GM12875 (cell line): ENCODE data around the gene POLR2A.

ENCODE experiments used
- H3K4me3 ChIP-seq: one replicate; pipeline ENCODE4 v1.5.1; 2011; ENCODE audit warnings: low read depth, low read length, control low read depth
- TF ChIP-seq, protein P1 (sequence below): IDR thresholded peaks from 2 replicates; pipeline ENCODE4 v1.5.1; 2011; ENCODE audit warnings: low read depth, mild to moderate bottlenecking, control low read depth, inconsistent platforms, low read length, moderate library complexity, borderline replicate concordance; ENCODE audit not compliant: insufficient read depth

The POLR2A gene

DNA sequence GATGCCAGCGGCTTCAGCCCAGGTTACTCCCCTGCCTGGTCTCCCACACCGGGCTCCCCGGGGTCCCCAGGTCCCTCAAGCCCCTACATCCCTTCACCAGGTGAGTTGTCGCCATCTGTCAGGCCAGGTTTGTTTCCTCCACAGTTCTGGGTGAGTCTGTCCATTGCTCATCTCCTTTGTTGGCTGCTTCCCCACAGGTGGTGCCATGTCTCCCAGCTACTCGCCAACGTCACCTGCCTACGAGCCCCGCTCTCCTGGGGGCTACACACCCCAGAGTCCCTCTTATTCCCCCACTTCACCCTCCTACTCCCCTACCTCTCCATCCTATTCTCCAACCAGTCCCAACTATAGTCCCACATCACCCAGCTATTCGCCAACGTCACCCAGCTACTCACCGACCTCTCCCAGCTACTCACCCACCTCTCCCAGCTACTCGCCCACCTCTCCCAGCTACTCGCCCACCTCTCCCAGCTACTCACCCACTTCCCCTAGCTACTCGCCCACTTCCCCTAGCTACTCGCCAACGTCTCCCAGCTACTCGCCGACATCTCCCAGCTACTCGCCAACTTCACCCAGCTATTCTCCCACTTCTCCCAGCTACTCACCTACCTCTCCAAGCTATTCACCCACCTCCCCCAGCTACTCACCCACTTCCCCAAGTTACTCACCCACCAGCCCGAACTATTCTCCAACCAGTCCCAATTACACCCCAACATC, 28.8 kb downstream of the POLR2A start:
- H3K4me3 ChIP-seq, result no peak overlapping the region
- TF ChIP-seq, protein P1, sequence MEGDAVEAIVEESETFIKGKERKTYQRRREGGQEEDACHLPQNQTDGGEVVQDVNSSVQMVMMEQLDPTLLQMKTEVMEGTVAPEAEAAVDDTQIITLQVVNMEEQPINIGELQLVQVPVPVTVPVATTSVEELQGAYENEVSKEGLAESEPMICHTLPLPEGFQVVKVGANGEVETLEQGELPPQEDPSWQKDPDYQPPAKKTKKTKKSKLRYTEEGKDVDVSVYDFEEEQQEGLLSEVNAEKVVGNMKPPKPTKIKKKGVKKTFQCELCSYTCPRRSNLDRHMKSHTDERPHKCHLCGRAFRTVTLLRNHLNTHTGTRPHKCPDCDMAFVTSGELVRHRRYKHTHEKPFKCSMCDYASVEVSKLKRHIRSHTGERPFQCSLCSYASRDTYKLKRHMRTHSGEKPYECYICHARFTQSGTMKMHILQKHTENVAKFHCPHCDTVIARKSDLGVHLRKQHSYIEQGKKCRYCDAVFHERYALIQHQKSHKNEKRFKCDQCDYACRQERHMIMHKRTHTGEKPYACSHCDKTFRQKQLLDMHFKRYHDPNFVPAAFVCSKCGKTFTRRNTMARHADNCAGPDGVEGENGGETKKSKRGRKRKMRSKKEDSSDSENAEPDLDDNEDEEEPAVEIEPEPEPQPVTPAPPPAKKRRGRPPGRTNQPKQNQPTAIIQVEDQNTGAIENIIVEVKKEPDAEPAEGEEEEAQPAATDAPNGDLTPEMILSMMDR, result no peak

DNA sequence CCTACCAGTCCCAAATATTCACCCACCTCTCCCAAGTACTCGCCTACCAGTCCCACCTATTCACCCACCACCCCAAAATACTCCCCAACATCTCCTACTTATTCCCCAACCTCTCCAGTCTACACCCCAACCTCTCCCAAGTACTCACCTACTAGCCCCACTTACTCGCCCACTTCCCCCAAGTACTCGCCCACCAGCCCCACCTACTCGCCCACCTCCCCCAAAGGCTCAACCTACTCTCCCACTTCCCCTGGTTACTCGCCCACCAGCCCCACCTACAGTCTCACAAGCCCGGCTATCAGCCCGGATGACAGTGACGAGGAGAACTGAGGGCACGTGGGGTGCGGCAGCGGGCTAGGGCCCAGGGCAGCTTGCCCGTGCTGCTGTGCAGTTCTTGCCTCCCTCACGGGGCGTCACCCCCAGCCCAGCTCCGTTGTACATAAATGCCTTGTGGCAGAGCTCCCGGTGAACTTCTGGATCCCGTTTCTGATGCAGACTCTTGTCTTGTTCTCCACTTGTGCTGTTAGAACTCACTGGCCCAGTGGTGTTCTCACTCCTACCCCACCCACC, 29.8 kb downstream of the POLR2A start:
- TF ChIP-seq, protein P1, result no peak
- no peak overlapping the region for H3K4me3 ChIP-seq

DNA sequence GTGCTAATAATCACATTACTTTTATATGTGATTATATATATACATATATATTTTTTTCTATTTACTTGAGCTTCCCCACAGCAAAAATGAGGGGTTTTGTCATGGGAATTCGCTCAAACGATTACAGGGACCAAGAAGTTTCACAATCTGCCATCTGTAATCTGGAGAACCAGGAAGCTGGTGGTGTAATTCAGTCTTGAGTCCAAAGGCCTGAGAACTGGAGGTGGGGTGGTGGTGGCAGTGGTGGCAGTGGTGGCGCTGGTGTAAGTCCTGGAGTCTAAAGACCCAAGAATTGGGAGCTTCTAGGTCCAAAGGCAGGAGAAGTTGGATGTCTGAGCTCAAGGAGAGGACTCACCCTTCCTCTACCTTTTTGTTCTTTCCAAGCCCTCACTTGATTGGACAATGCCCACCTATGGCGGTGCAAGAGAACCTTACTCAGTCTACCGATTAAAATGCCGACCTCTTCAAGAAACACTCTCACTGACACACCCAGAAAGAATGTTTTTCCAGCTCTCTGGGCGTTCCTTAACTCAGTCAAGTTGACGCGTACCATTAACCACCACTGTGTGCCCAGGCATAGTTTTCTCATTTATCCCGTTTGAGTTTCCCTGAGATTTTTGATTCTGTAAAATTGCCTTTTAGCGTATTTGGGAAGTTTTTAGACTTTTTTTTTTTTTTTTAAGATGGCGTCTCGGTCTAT, 31.9 kb downstream of the POLR2A start:
- no peak overlapping the region for H3K4me3 ChIP-seq
- TF ChIP-seq, protein P1, result no peak

DNA sequence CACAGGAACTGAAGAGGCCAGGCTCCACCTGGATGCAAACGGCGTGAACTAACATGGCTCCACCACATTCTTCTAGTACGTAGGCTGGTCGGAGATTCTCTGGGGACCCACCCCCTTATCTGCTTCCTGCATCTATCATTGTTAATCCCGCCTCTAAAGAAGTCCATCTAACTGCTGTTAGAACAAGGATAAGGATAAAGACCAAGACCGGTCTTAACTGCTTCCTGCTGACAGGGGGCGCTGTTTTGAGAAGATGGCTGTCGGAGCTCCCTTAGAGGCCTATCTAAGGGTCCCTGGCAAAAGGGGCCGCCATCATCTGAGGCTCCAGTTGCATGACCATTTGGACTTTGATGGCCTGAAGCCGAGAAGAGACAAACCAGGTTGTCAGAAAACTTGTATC, 38.9 kb downstream of the POLR2A start:
- H3K4me3 ChIP-seq, result no peak overlapping the region
- TF ChIP-seq, protein P1, result peak; percentile 52; the same call in 1 of the 2 replicates

DNA sequence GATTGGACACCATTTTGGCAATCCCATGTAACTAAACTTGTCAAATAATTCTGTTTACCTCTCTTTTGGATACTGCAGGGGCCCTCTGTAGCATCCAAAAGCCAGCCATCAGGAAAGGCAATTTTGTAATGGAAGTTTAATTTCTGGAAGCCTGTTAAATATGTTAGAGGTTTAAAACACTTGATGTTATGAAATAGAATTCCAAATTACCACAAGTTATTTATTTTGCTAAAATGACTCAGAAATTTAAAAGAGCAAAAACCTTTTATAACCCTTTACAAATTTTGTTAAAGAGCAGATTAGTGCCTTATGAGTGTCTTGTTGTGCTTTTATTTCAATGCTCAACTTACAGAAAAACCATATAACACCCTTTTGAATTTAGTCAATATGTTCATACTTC, 44.7 kb downstream of the POLR2A start:
- H3K4me3 ChIP-seq, result no peak overlapping the region
- TF ChIP-seq, protein P1, result no peak

DNA sequence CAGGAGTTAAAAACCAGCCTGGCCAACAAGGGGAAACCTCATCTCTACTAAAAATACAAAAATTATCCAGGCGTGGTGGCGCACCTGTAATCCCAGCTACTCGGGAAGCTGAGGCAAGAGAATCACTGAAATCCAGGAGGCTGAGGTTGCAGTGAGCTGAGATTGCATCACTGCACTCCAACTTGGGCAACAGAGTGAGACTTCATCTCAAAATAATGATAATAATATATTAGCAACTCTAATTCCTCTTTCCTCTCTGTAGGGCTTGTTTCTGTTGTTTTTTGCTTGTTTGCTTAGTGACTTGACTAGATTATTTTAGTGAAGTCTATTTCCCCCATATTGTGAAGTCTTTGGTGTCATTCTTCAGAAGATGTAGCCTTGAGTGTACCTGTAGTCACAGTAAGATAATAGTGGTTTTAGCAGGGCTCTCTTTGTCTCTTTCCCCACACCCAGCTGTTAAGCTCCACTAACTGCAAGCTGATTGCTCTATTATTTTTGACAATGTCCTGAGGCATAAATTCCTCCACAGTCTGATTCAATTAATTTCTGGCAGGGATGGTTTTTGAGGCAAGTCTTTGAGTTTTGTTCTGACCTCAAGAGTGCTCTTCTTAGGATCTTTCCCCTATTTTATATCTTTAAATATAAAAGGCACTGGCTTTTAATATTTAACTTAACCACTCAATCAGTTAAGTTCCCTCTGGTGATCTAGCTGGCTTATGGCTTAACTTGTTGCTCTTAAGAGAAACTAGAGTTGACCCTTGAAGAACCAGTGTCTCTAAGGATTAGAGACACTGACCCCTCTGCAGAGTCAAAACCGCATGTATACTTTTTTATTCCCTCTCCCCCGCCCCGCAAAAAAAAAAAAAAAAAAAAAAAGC, 46.1 kb downstream of the POLR2A start:
- TF ChIP-seq, protein P1, result no peak
- no peak overlapping the region for H3K4me3 ChIP-seq
